Vagina (tissue), 2 donors: ENCODE measurements around the gene POU6F2.

Experiments used
- POLR2A ChIP-seq, 2 donors: fragments of 450-650 bp; IDR thresholded peaks; one replicate each; pipeline ENCODE4 v1.6.1; 2017; ENCODE audit warnings: antibody characterized with exemption in 2 of 2, mild to moderate bottlenecking in 2 of 2, moderate library complexity in 2 of 2
- TF ChIP-seq, protein P1 (sequence below), 3 experiments: fragments of 450-650 bp in 2 of 3; fragments of 200-600 bp in 1 of 3; sonication (generic) in 1 of 3; IDR thresholded peaks; one replicate each; pipeline ENCODE4 v1.5.1; 2017 to 2019; ENCODE audit warnings: antibody characterized with exemption in 3 of 3, mild to moderate bottlenecking in 2 of 3, moderate library complexity in 2 of 3

GRCh38 chr7:39375047-39375873 lies 397.6 kb downstream of the POU6F2 start:
- TF ChIP-seq, protein P1, sequence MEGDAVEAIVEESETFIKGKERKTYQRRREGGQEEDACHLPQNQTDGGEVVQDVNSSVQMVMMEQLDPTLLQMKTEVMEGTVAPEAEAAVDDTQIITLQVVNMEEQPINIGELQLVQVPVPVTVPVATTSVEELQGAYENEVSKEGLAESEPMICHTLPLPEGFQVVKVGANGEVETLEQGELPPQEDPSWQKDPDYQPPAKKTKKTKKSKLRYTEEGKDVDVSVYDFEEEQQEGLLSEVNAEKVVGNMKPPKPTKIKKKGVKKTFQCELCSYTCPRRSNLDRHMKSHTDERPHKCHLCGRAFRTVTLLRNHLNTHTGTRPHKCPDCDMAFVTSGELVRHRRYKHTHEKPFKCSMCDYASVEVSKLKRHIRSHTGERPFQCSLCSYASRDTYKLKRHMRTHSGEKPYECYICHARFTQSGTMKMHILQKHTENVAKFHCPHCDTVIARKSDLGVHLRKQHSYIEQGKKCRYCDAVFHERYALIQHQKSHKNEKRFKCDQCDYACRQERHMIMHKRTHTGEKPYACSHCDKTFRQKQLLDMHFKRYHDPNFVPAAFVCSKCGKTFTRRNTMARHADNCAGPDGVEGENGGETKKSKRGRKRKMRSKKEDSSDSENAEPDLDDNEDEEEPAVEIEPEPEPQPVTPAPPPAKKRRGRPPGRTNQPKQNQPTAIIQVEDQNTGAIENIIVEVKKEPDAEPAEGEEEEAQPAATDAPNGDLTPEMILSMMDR (IDR thresholded peaks at IDR 0.05) = no peak
- no peak for TF ChIP-seq POLR2A (IDR thresholded peaks at IDR 0.05)
